ENCODE results near the gene DPH3. TPM values are rescaled to one million over a fixed set of nuclear protein-coding genes. Genes with fewer than 3 reads are reported as not detected.

DPH3 gene
- total and polyA plus RNA-seq, 9 of the 15 experiments (the other 6 are each of a cell fraction or from before 2014, with no cell fraction given): 15.9 to 131 (median 38.7) TPM

DNA sequence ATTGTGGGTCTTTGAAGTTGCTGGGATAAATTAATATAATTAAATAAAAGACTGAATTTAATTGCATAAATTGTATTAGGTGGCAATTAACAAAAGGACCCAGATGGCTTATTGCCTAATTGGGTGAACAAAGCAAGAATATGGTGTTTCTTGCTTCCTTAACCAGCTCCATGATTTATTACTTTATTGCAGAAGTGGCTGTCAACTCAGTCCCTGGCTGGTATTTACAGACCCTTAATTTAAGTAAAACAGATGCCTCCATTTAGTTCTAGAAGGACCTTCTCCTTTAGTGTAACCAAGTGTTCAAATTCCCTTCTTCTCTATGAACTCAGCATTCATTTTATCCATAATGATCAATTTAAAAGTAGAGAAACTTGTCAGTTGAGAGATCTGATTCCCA lies 35.1 kb downstream of the DPH3 start (continued):
- TF ChIP-seq, protein P1, sequence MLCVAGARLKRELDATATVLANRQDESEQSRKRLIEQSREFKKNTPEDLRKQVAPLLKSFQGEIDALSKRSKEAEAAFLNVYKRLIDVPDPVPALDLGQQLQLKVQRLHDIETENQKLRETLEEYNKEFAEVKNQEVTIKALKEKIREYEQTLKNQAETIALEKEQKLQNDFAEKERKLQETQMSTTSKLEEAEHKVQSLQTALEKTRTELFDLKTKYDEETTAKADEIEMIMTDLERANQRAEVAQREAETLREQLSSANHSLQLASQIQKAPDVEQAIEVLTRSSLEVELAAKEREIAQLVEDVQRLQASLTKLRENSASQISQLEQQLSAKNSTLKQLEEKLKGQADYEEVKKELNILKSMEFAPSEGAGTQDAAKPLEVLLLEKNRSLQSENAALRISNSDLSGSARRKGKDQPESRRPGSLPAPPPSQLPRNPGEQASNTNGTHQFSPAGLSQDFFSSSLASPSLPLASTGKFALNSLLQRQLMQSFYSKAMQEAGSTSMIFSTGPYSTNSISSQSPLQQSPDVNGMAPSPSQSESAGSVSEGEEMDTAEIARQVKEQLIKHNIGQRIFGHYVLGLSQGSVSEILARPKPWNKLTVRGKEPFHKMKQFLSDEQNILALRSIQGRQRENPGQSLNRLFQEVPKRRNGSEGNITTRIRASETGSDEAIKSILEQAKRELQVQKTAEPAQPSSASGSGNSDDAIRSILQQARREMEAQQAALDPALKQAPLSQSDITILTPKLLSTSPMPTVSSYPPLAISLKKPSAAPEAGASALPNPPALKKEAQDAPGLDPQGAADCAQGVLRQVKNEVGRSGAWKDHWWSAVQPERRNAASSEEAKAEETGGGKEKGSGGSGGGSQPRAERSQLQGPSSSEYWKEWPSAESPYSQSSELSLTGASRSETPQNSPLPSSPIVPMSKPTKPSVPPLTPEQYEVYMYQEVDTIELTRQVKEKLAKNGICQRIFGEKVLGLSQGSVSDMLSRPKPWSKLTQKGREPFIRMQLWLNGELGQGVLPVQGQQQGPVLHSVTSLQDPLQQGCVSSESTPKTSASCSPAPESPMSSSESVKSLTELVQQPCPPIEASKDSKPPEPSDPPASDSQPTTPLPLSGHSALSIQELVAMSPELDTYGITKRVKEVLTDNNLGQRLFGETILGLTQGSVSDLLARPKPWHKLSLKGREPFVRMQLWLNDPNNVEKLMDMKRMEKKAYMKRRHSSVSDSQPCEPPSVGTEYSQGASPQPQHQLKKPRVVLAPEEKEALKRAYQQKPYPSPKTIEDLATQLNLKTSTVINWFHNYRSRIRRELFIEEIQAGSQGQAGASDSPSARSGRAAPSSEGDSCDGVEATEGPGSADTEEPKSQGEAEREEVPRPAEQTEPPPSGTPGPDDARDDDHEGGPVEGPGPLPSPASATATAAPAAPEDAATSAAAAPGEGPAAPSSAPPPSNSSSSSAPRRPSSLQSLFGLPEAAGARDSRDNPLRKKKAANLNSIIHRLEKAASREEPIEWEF (CRISPR knock-in tag; IDR thresholded peaks at IDR 0.05): no peak
- no peak for TF ChIP-seq TRIM28 (IDR thresholded peaks at IDR 0.05)
- no peak for TF ChIP-seq RFX5 (IDR thresholded peaks at IDR 0.05; ENCODE audit: low read depth, low read length)
- TF ChIP-seq, protein P2, sequence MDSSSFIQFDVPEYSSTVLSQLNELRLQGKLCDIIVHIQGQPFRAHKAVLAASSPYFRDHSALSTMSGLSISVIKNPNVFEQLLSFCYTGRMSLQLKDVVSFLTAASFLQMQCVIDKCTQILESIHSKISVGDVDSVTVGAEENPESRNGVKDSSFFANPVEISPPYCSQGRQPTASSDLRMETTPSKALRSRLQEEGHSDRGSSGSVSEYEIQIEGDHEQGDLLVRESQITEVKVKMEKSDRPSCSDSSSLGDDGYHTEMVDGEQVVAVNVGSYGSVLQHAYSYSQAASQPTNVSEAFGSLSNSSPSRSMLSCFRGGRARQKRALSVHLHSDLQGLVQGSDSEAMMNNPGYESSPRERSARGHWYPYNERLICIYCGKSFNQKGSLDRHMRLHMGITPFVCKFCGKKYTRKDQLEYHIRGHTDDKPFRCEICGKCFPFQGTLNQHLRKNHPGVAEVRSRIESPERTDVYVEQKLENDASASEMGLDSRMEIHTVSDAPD (CRISPR knock-in tag; IDR thresholded peaks at IDR 0.05): no peak
- no peak for TF ChIP-seq LARP7 (IDR thresholded peaks at IDR 0.05)
- TF ChIP-seq, protein P3, sequence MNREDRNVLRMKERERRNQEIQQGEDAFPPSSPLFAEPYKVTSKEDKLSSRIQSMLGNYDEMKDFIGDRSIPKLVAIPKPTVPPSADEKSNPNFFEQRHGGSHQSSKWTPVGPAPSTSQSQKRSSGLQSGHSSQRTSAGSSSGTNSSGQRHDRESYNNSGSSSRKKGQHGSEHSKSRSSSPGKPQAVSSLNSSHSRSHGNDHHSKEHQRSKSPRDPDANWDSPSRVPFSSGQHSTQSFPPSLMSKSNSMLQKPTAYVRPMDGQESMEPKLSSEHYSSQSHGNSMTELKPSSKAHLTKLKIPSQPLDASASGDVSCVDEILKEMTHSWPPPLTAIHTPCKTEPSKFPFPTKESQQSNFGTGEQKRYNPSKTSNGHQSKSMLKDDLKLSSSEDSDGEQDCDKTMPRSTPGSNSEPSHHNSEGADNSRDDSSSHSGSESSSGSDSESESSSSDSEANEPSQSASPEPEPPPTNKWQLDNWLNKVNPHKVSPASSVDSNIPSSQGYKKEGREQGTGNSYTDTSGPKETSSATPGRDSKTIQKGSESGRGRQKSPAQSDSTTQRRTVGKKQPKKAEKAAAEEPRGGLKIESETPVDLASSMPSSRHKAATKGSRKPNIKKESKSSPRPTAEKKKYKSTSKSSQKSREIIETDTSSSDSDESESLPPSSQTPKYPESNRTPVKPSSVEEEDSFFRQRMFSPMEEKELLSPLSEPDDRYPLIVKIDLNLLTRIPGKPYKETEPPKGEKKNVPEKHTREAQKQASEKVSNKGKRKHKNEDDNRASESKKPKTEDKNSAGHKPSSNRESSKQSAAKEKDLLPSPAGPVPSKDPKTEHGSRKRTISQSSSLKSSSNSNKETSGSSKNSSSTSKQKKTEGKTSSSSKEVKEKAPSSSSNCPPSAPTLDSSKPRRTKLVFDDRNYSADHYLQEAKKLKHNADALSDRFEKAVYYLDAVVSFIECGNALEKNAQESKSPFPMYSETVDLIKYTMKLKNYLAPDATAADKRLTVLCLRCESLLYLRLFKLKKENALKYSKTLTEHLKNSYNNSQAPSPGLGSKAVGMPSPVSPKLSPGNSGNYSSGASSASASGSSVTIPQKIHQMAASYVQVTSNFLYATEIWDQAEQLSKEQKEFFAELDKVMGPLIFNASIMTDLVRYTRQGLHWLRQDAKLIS (CRISPR knock-in tag; IDR thresholded peaks at IDR 0.05): no peak
- TF ChIP-seq, protein P4, sequence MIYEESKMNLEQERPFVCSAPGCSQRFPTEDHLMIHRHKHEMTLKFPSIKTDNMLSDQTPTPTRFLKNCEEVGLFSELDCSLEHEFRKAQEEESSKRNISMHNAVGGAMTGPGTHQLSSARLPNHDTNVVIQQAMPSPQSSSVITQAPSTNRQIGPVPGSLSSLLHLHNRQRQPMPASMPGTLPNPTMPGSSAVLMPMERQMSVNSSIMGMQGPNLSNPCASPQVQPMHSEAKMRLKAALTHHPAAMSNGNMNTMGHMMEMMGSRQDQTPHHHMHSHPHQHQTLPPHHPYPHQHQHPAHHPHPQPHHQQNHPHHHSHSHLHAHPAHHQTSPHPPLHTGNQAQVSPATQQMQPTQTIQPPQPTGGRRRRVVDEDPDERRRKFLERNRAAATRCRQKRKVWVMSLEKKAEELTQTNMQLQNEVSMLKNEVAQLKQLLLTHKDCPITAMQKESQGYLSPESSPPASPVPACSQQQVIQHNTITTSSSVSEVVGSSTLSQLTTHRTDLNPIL (CRISPR knock-in tag; IDR thresholded peaks at IDR 0.05): no peak
- TF ChIP-seq ZC3H8 (IDR thresholded peaks at IDR 0.05): no peak
- TF ChIP-seq STAG1 (CRISPR knock-in tag; IDR thresholded peaks at IDR 0.05; ENCODE audit: borderline replicate concordance): no peak
- no peak for TF ChIP-seq EP400 (IDR thresholded peaks at IDR 0.05)
- no peak for TF ChIP-seq ZNF586 (CRISPR knock-in tag; conservative IDR thresholded peaks at IDR 0.05)

Measured in K562 (cell line).